K562 (cell line): ENCODE data around the gene SBK1.
"Not testable (repeated sequence)": the region's sequence is repeated elsewhere in the genome, so short reads cannot be mapped to it uniquely, and the experiment has no call there.

Source experiments
- BDP1 ChIP-seq: IDR thresholded peaks from 3 replicates; pipeline ENCODE4 v1.6.1; 2011; ENCODE audit not compliant: insufficient read length, insufficient read depth
- EP300 ChIP-seq: IDR thresholded peaks from 2 replicates; pipeline ENCODE4 v1.6.1; 2012; ENCODE audit warnings: low read length, improper control_type of control experiment
- TCF7 ChIP-seq: sonication (generic); IDR thresholded peaks from 2 replicates; pipeline ENCODE4 v1.6.1; 2016; ENCODE audit warnings: antibody characterized with exemption, borderline replicate concordance
- ZNF175 ChIP-seq: fragments of 200-800 bp; sonication (Bioruptor generic); IDR thresholded peaks from 2 replicates; pipeline ENCODE4 v1.6.1; 2016; ENCODE audit warnings: low read depth, mild to moderate bottlenecking, missing genetic modification characterization, missing compliant biosample characterization
- ZNF239 ChIP-seq: fragments of 250-450 bp; sonication (Bioruptor Pico); IDR thresholded peaks from 2 replicates; pipeline ENCODE4 v1.4.0; 2020; ENCODE audit warnings: mild to moderate bottlenecking
- ZNF282 ChIP-seq: sonication (generic); formaldehyde crosslinking; IDR thresholded peaks from 2 replicates; pipeline ENCODE4 v1.8.1; 2023; ENCODE audit warnings: missing genetic modification reagents

DNA sequence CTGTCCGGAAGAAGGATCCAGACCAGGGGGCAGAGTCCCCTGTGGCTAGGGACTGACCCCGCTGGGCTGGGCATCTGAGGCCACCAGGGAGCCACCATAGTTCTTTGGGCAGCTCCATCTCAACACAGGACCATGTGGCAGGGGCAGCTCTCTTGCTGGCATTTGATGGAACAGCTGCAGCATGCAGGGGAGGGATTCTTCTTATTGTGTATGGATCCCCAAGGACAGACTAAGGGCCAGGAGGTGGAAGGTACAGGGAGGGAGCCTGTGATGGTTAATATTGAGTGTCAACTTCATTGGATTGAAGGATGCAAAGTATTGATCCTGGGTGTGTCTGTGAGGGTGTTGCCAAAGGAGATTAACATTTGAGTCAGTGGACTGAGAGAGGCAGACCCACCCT lies 42.8 kb upstream of the SBK1 start:
- not testable (repeated sequence) for TF ChIP-seq EP300; ZNF239 (CRISPR knock-in tag); ZNF282 (CRISPR knock-in tag); BDP1; TCF7; ZNF175 (CRISPR knock-in tag)
